Mononuclear cell (primary cell): Measurements from ENCODE around the gene NKX6-2. TPM values are rescaled to one million over a fixed set of nuclear protein-coding genes. Genes with fewer than 3 reads are reported as not detected.
"Not testable (repeated sequence)": the region's sequence is repeated elsewhere in the genome, so short reads cannot be mapped to it uniquely, and the experiment has no call there.

Source experiments
- H3K27me3 ChIP-seq: 2 replicates; pipeline ENCODE4 v1.6.0; 2011; ENCODE audit warnings: low read length, control low read depth; ENCODE audit not compliant: insufficient read depth
- H3K4me1 ChIP-seq: 2 replicates; pipeline ENCODE4 v1.5.1; 2011; ENCODE audit warnings: mild to moderate bottlenecking, low read length, control low read depth; ENCODE audit not compliant: insufficient read depth
- H3K4me3 ChIP-seq: 2 replicates; pipeline ENCODE4 v1.5.1; 2011; ENCODE audit warnings: mild to moderate bottlenecking, low read length, moderate library complexity
- H3K9me3 ChIP-seq: 2 replicates; pipeline ENCODE4 v1.5.1; 2011; ENCODE audit warnings: low read depth, mild to moderate bottlenecking, control low read depth, low read length
- total RNA-seq: library from RNA; depleted of rRNA; stranded (reverse); fragments of >200 nt; gene quantifications from one replicate; pipeline ENCODE4 v1.2.3, GENCODE V29; 2012

The NKX6-2 gene
- total RNA-seq, 1 donor = not detected

DNA sequence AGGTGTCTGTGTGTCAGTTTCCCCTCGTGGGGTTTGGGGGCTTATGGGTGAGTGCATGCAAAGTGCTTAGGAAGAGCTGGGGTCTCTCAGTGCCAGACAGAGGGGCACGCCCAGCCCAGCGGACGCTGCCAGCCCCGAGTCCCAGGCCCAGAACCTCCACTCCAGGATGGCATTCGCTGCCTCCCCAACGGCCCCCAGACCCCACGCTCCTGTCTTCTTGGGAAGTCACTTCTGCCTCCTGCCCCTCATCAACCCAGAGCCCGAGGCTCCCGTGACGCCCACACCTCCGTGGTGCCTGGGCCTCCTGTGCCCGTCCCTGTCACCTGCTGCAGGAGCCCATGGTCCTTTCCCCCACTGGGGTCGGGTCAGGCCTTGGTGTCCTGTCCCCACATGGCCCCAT is 35.0 kb downstream of the NKX6-2 start:
- no peaks in the 10 kb centered on the region for H3K9me3 ChIP-seq
- H3K4me1 ChIP-seq = no peaks in the 10 kb centered on the region
- no peaks in the 10 kb centered on the region for H3K27me3 ChIP-seq
- H3K4me3 ChIP-seq = no peak overlapping the region

- no peak overlapping the region for H3K4me3 ChIP-seq
- no peaks in the 10 kb centered on the region for H3K4me1 ChIP-seq
- H3K9me3 ChIP-seq = no peaks in the 10 kb centered on the region
- H3K27me3 ChIP-seq = no peaks in the 10 kb centered on the region
Measured at GRCh38 chr10:132749371-132749795, 36.6 kb downstream of the NKX6-2 start.

DNA sequence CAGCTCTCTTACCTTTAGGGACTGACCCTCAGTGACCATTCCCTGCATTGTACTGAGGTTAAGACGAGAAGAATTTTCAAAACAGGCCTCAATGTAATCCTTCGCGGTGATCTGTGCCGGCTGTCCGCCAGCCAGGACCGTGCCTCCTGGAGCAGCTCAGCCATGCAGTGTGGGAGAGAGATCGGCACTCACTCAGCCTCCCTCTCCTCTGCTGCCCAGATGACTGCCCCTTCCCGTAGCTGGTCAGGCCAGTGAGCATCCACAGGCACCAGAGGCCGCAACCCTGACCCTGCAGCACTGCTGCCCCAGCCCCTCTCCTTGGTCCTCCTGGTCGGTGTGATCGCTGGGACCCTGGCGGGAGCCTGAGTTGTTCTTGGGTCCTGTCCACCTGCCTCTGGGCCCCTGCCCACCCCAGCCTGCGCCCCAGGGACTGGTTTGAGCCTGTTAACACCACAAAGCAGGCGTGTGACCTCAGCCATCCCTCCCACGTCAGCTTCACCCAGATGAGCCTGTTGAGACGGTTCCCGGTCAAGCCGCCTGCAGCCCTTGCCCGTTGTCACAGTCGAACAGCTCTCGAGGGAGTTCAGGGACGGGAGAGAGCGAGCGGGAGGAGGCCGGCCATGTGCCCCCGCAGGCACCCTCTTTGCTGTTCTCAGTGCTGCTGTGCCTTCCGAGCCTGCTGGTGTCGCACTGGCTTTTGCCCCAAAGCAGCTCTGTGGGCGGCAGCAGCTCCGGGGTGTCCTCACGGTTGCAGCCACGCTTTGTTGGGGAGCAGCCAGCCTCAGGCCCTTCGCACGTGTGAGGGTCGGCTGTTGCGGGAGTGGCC is 37.2 kb downstream of the NKX6-2 start:
- no peaks in the 10 kb centered on the region for H3K27me3 ChIP-seq
- no peaks in the 10 kb centered on the region for H3K9me3 ChIP-seq
- no peaks in the 10 kb centered on the region for H3K4me1 ChIP-seq
- H3K4me3 ChIP-seq = no peak overlapping the region

DNA sequence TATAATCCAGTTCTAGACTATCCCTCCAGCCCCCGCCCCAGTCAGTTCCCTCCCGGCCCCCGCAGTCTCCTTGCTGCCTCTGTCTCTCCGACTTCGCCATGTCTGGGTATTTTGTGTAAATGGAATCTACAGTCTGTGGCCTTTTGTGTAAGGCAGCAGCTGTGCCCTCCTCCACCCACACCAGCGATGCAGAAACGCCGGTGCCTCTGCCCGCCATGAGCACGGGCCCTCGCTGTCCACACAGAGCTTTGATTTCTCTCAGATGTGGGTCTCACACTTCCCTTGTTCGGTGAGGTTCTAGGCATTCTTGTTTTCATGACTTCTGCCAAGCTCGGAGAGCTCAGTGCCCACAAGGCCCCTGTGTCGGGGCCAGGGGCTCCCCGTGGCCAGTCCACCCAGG is 37.8 kb downstream of the NKX6-2 start:
- H3K4me1 ChIP-seq = no peaks in the 10 kb centered on the region
- no peaks in the 10 kb centered on the region for H3K27me3 ChIP-seq
- no peak overlapping the region for H3K4me3 ChIP-seq
- no peaks in the 10 kb centered on the region for H3K9me3 ChIP-seq

DNA sequence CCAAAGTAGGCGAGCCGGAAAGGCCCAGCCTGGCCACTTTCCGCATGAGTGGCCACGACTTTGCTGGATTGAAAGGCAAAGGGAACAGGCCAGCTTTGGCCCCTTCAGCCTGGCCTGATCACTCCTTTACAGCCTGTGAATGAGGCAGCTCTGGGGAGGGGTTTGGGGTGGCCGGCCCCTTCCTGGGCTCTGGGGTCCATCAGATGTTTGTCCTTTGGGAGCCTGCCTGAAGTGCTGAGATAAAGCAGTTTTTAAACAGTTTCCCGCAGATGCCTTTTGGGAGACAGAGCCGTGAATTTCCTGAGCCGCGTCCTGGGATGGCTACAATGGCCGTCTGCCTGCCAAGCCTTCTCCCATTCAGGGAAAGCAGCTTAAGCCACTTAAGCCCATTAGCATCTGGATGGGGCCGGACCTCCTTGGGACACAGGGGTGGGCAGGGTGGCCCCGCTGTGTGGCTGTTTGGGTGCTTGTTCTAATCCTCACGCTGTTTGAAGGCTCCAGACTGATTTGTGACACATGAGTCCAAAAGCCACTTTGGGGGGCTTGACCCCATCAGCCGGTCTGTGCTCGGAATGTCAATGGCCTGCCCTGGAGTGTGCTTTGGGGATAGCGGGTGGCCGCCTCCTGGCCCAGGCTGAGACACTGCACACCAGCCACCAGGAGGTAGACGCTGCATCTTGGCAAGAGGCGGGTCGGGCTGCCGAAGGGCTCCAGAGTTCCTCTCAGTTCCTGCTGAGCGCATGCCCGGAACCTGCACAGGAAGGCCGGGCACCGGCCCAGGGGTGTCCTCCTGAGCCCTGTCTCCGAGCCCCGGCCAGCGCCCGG is 38.9 kb downstream of the NKX6-2 start:
- H3K4me1 ChIP-seq = no peaks in the 10 kb centered on the region

DNA sequence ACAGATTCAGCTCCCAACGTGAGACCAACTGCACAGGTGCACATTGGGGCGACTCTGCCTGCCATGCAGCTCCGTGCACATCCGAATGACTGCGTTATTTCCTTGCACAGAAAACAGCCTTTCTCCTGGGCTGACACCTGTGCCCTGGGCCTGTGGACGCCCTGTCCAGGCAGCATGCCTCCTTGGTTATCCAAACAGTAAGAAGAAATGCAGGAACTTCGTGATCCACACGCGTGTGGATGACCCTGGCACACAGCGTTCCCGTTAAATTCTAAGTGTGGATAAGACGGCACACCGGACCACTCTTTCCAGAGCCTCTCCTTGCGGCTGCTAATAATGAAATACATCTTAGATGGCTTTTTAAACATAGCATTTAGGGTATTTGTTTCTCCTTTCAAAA is 39.6 kb downstream of the NKX6-2 start:
- Histone ChIP-seq H3K27me3 (no peaks in the 10 kb centered on the region), H3K4me1 (no peaks in the 10 kb centered on the region), H3K9me3 (no peaks in the 10 kb centered on the region), H3K4me3 (no peak overlapping the region)

More for the DNA sequence above, 38.9 kb downstream of the NKX6-2 start:
- Histone ChIP-seq H3K4me3 (no peak overlapping the region), H3K27me3 (no peaks in the 10 kb centered on the region), H3K9me3 (no peaks in the 10 kb centered on the region)

DNA sequence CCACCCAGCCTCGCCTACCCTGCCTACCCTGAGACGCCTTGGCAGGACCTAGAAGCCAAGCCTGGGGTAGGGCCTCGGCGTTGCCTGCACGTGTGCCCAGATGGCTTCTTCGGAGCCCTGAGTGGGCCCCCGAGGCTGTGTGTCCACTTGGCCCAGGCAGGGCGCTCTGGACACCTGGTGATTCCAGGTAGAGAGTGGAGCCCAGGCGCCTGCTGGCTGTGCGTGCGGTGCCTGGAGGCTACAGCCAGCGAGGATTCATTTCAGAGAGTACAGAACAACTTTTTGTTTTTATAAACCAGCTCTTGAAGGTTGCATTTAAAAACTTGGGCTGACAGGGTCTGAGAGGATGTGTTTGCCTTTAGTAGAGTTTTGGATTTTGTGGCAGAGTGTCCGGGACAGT is 40.0 kb downstream of the NKX6-2 start:
- no peaks in the 10 kb centered on the region for H3K27me3 ChIP-seq
- no peaks in the 10 kb centered on the region for H3K4me1 ChIP-seq
- no peak overlapping the region for H3K4me3 ChIP-seq
- no peaks in the 10 kb centered on the region for H3K9me3 ChIP-seq

- no peak overlapping the region for H3K4me3 ChIP-seq
Measured at GRCh38 chr10:132745511-132745910, 40.4 kb downstream of the NKX6-2 start.

GRCh38 chr10:132744839-132745238 is 41.1 kb downstream of the NKX6-2 start:
- Histone ChIP-seq H3K4me1 (no peaks in the 10 kb centered on the region), H3K9me3 (no peaks in the 10 kb centered on the region), H3K4me3 (no peak overlapping the region), H3K27me3 (no peaks in the 10 kb centered on the region)

More at GRCh38 chr10:132745511-132745910, 40.4 kb downstream of the NKX6-2 start:
- H3K27me3 ChIP-seq = no peaks in the 10 kb centered on the region
- H3K9me3 ChIP-seq = no peaks in the 10 kb centered on the region
- no peaks in the 10 kb centered on the region for H3K4me1 ChIP-seq

DNA sequence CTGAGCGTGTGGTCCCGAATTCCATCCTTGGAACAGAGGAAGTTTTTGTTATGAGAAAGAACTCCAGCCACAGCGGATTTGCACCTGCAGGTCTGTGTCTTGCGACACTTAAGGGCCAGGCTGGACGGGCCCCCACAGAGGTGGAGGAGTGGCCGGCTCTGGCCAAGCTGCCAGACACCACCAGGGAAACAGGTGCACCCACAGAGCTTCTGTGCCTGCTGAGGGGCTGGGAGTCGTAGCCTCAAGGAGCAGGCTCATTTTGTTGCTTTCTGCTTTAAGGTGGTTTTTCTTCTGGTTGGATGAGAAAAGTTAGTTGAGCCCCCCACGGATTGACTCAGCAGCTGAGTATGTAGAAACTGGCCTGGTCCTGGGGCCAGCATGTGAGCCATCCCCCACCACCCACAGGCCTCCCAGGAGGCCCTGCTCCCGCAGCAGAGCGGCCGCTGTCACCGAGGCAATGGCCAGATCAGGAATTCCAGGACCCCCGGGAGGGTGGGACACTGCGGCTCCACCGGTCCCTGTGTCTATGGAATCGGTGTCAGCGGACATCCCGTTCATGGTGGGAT is 41.9 kb downstream of the NKX6-2 start:
- Histone ChIP-seq H3K4me1 (no peaks in the 10 kb centered on the region), H3K27me3 (no peaks in the 10 kb centered on the region), H3K4me3 (no peak overlapping the region), H3K9me3 (no peaks in the 10 kb centered on the region)

GRCh38 chr10:132743196-132743924 is 42.6 kb downstream of the NKX6-2 start:
- not testable (repeated sequence) for H3K4me1 ChIP-seq, H3K27me3 ChIP-seq, H3K4me3 ChIP-seq, H3K9me3 ChIP-seq

GRCh38 chr10:132742837-132743194 is 43.1 kb downstream of the NKX6-2 start:
- Histone ChIP-seq H3K4me3 (no peak overlapping the region), H3K27me3 (no peaks in the 10 kb centered on the region)

DNA sequence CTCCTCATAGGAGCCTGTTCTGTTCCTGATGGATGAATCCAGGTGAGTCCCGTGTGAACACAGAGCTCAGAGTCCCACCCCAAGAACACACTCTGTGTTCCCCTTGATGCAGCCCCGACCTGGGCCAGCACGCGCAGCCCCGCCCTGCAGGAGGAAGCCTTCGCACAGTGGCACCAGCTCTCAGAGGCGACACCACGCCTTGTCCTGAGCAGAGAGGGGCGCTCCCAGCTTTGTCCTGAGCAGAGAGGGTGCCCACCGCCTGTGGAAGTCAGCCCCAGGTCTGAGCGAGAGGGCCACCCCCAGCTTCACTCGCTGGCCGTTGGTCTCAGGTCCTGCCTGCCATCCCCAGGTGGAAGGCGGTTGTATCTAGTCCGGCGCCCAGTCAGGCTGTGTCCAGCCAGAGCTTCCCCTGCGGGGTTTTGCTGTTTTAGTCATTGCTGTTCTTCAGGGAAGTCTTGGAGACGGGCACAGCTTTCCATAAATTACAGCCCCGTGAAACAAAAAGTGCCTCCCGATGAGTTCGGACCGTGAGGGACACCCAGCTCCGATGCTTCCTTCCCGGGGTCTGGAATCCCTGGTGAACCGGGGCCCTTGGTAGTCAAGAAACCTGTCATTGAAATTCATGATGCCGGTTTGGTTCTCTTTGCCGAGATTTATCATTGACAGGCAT is 43.6 kb downstream of the NKX6-2 start:
- no peaks in the 10 kb centered on the region for H3K27me3 ChIP-seq
- no peaks in the 10 kb centered on the region for H3K9me3 ChIP-seq
- no peaks in the 10 kb centered on the region for H3K4me1 ChIP-seq
- H3K4me3 ChIP-seq = no peak overlapping the region

More at GRCh38 chr10:132742837-132743194, 43.1 kb downstream of the NKX6-2 start:
- no peaks in the 10 kb centered on the region for H3K9me3 ChIP-seq
- H3K4me1 ChIP-seq = no peaks in the 10 kb centered on the region

- Histone ChIP-seq H3K4me3 (no peak overlapping the region), H3K9me3 (no peaks in the 10 kb centered on the region), H3K27me3 (no peaks in the 10 kb centered on the region), H3K4me1 (no peaks in the 10 kb centered on the region)
Measured at GRCh38 chr10:132740588-132740987, 45.4 kb downstream of the NKX6-2 start.
